ENCODE results near the gene CPT1B. TPM values are rescaled to one million over a fixed set of nuclear protein-coding genes. Genes with fewer than 3 reads are reported as not detected.

Gene CPT1B
- total RNA-seq, 2 donors from 2014 or later = 83.5 to 105 TPM

DNA sequence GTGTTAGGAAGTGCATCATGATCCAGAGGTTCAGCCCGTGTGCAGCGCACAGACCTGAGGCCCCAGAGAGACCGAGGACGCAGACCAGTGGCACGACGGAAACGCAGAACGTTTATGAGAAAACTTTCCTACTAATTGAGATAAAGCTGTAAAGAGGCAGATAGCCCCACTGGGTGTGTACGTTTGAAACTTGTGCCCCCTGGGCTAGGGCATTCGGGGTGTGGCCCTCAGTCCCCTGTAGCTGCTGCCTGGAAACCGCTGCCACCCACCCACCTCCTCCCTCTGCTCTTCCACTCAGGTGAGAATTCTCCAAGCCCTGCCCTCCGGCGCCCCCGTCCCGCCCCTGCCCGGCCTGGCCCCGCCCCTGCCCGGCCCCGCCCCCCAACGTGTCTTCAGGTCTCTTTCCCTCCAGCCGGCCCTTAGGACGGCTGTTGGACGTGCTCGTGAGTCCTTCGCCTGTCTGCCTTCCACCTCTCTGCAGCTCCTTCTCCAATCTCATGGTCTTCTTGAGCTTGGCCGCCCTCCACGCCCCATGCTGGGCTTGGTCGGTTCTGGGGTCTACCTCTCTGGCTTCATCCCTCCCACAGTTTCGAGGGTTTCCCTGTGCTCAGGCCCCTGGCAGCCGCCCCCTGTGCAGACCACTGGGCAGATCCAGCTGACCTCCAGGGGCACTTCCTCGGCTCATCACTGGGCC lies 34.4 kb upstream of the CPT1B start:
- no peaks in the 10 kb centered on the region for H3K9me3 ChIP-seq (ENCODE audit: control insufficient read depth, low read length)
- no peak overlapping the region for H3K4me3 Mint-ChIP-seq
- H3K36me3 ChIP-seq (ENCODE audit: control insufficient read depth, insufficient read depth, low read length) = no peaks in the 10 kb centered on the region
- TF ChIP-seq, protein P1, sequence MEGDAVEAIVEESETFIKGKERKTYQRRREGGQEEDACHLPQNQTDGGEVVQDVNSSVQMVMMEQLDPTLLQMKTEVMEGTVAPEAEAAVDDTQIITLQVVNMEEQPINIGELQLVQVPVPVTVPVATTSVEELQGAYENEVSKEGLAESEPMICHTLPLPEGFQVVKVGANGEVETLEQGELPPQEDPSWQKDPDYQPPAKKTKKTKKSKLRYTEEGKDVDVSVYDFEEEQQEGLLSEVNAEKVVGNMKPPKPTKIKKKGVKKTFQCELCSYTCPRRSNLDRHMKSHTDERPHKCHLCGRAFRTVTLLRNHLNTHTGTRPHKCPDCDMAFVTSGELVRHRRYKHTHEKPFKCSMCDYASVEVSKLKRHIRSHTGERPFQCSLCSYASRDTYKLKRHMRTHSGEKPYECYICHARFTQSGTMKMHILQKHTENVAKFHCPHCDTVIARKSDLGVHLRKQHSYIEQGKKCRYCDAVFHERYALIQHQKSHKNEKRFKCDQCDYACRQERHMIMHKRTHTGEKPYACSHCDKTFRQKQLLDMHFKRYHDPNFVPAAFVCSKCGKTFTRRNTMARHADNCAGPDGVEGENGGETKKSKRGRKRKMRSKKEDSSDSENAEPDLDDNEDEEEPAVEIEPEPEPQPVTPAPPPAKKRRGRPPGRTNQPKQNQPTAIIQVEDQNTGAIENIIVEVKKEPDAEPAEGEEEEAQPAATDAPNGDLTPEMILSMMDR (conservative IDR thresholded peaks at IDR 0.05) = no peak
- no peaks in the 10 kb centered on the region for H3K9me3 Mint-ChIP-seq
- no peak overlapping the region for H3K27ac ChIP-seq (ENCODE audit: low read depth, low read length)
- H3K36me3 Mint-ChIP-seq (ENCODE audit: low read depth) = no peaks in the 10 kb centered on the region
- no peaks in the 10 kb centered on the region for H3K4me1 ChIP-seq (ENCODE audit: control insufficient read depth, insufficient read depth, low read length)
- peaks cover 19% of the 10 kb centered on the region for H3K27me3 ChIP-seq (ENCODE audit: control insufficient read depth, insufficient read depth, low read length, poor library complexity, severe bottlenecking)
- WGBS, 2 experiments (ENCODE audit: insufficient coverage in 1 of 2, insufficient read length in 1 of 2) = 48 to 59% methylated on average over 15 to 31 of the region's 31 CpGs
- no peak overlapping the region for H3K27ac Mint-ChIP-seq
- peak; percentile 91 for DNase-seq
- H3K27me3 Mint-ChIP-seq (ENCODE audit: insufficient read depth) = peaks cover 57% of the 10 kb centered on the region
- no peak overlapping the region for H3K9ac ChIP-seq (ENCODE audit: extremely low read depth, low read length, poor library complexity, severe bottlenecking)
- H3K4me1 Mint-ChIP-seq = no peaks in the 10 kb centered on the region
- no peak overlapping the region for H3K4me3 ChIP-seq (ENCODE audit: low read length)

DNA sequence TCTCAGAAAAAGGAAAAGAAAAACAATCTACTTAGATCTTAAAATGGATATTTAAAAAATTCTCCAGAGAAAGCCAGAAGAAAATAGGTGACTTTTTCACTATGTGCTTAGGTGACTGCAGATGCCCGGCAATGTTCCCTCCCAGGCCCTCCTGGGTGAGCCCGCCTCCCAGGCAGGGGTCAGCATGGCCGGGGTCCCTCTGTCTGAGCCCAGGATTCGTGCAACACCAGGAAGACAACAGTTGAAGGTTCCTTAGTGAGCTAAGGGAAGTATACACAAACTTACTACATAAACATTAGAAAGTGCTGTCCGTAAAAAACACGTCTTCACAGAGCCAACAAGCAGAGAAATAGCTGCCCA lies 33.9 kb upstream of the CPT1B start:
- Histone ChIP-seq H3K4me3 (ENCODE audit: low read length) (no peak overlapping the region), H3K27ac (ENCODE audit: low read depth, low read length) (no peak overlapping the region), H3K36me3 (ENCODE audit: control insufficient read depth, insufficient read depth, low read length) (no peaks in the 10 kb centered on the region), H3K9ac (ENCODE audit: extremely low read depth, low read length, poor library complexity, severe bottlenecking) (no peak overlapping the region), H3K27me3 (ENCODE audit: control insufficient read depth, insufficient read depth, low read length, poor library complexity, severe bottlenecking) (peaks cover 25% of the 10 kb centered on the region), H3K4me1 (ENCODE audit: control insufficient read depth, insufficient read depth, low read length) (no peaks in the 10 kb centered on the region), H3K9me3 (ENCODE audit: control insufficient read depth, low read length) (no peaks in the 10 kb centered on the region)
- no peaks in the 10 kb centered on the region for H3K9me3 Mint-ChIP-seq
- WGBS, 2 experiments (ENCODE audit: insufficient coverage in 1 of 2, insufficient read length in 1 of 2) = 90 to 91% methylated on average over 5 to 6 of the region's 6 CpGs
- no peaks in the 10 kb centered on the region for H3K36me3 Mint-ChIP-seq (ENCODE audit: low read depth)
- H3K27me3 Mint-ChIP-seq (ENCODE audit: insufficient read depth) = peaks cover 60% of the 10 kb centered on the region
- no peak overlapping the region for H3K4me3 Mint-ChIP-seq
- H3K27ac Mint-ChIP-seq = no peak overlapping the region
- DNase-seq = peak; percentile 40
- no peaks in the 10 kb centered on the region for H3K4me1 Mint-ChIP-seq
- TF ChIP-seq, protein P1 (conservative IDR thresholded peaks at IDR 0.05) = no peak

GRCh38 chr22:50611341-50612060 lies 33.3 kb upstream of the CPT1B start:
- Histone ChIP-seq H3K27ac (ENCODE audit: low read depth, low read length) (no peak overlapping the region), H3K36me3 (ENCODE audit: control insufficient read depth, insufficient read depth, low read length) (no peaks in the 10 kb centered on the region), H3K4me1 (ENCODE audit: control insufficient read depth, insufficient read depth, low read length) (no peaks in the 10 kb centered on the region), H3K9me3 (ENCODE audit: control insufficient read depth, low read length) (no peaks in the 10 kb centered on the region), H3K27me3 (ENCODE audit: control insufficient read depth, insufficient read depth, low read length, poor library complexity, severe bottlenecking) (peaks cover 31% of the 10 kb centered on the region), H3K9ac (ENCODE audit: extremely low read depth, low read length, poor library complexity, severe bottlenecking) (no peak overlapping the region), H3K4me3 (ENCODE audit: low read length) (no peak overlapping the region)
- no peak overlapping the region for H3K4me3 Mint-ChIP-seq
- no peak overlapping the region for H3K27ac Mint-ChIP-seq
- H3K9me3 Mint-ChIP-seq = no peaks in the 10 kb centered on the region
- TF ChIP-seq, protein P1 (conservative IDR thresholded peaks at IDR 0.05) = no peak
- no peak for DNase-seq
- 87 to 93% methylated on average over 17 to 26 of the region's 26 CpGs for WGBS, 2 experiments (ENCODE audit: insufficient coverage in 1 of 2, insufficient read length in 1 of 2)
- no peaks in the 10 kb centered on the region for H3K4me1 Mint-ChIP-seq
- peaks cover 67% of the 10 kb centered on the region for H3K27me3 Mint-ChIP-seq (ENCODE audit: insufficient read depth)
- H3K36me3 Mint-ChIP-seq (ENCODE audit: low read depth) = no peaks in the 10 kb centered on the region

Measured in endodermal cell (in vitro differentiated cells).